Sigmoid colon (tissue), 4 donors: ENCODE data around the gene ATP5F1D.

Experiments used
- POLR2AphosphoS5 ChIP-seq, 4 donors: sonication (generic); formaldehyde crosslinking; IDR thresholded peaks; one replicate each; pipeline ENCODE4 v1.6.1; 2017; ENCODE audit warnings: antibody characterized with exemption in 4 of 4
- TF ChIP-seq, protein P1 (sequence below), 4 experiments: fragments of 450-650 bp in 3 of 4; fragments of 200-600 bp in 1 of 4; IDR thresholded peaks; one replicate each; pipeline ENCODE4 v1.5.1; 2016 to 2019; ENCODE audit warnings: antibody characterized with exemption in 4 of 4, mild to moderate bottlenecking in 3 of 4, moderate library complexity in 2 of 4

DNA sequence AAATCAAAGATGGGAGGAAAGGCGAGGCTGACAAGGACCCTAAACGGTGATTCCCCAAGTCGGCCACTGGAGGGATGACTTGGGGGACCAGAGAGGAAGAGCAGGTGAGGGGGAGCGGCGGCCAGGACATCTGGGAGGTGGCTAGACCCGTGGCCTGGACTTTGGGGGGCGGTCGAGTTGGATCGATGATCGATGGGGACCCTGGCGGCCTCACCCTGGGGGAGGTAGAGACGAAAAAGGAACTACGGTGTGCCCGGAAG lies 19.9 kb downstream of the ATP5F1D start:
- TF ChIP-seq, protein P1, sequence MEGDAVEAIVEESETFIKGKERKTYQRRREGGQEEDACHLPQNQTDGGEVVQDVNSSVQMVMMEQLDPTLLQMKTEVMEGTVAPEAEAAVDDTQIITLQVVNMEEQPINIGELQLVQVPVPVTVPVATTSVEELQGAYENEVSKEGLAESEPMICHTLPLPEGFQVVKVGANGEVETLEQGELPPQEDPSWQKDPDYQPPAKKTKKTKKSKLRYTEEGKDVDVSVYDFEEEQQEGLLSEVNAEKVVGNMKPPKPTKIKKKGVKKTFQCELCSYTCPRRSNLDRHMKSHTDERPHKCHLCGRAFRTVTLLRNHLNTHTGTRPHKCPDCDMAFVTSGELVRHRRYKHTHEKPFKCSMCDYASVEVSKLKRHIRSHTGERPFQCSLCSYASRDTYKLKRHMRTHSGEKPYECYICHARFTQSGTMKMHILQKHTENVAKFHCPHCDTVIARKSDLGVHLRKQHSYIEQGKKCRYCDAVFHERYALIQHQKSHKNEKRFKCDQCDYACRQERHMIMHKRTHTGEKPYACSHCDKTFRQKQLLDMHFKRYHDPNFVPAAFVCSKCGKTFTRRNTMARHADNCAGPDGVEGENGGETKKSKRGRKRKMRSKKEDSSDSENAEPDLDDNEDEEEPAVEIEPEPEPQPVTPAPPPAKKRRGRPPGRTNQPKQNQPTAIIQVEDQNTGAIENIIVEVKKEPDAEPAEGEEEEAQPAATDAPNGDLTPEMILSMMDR (IDR thresholded peaks at IDR 0.05) = peak in 1 of 4 experiments; percentile 37
- TF ChIP-seq POLR2AphosphoS5 (IDR thresholded peaks at IDR 0.05) = no peak
